ENCODE results near the gene SIX5. TPM values are rescaled to one million over a fixed set of nuclear protein-coding genes. Genes with fewer than 3 reads are reported as not detected.
A peak's percentile ranks its signal among the peaks of the same experiment; 100 is the strongest.

SIX5 gene
- polyA plus RNA-seq, 2 of the 4 experiments (the other 2 are of a cell fraction) = 8.9 to 24.7 TPM

- TF ChIP-seq, protein P1, sequence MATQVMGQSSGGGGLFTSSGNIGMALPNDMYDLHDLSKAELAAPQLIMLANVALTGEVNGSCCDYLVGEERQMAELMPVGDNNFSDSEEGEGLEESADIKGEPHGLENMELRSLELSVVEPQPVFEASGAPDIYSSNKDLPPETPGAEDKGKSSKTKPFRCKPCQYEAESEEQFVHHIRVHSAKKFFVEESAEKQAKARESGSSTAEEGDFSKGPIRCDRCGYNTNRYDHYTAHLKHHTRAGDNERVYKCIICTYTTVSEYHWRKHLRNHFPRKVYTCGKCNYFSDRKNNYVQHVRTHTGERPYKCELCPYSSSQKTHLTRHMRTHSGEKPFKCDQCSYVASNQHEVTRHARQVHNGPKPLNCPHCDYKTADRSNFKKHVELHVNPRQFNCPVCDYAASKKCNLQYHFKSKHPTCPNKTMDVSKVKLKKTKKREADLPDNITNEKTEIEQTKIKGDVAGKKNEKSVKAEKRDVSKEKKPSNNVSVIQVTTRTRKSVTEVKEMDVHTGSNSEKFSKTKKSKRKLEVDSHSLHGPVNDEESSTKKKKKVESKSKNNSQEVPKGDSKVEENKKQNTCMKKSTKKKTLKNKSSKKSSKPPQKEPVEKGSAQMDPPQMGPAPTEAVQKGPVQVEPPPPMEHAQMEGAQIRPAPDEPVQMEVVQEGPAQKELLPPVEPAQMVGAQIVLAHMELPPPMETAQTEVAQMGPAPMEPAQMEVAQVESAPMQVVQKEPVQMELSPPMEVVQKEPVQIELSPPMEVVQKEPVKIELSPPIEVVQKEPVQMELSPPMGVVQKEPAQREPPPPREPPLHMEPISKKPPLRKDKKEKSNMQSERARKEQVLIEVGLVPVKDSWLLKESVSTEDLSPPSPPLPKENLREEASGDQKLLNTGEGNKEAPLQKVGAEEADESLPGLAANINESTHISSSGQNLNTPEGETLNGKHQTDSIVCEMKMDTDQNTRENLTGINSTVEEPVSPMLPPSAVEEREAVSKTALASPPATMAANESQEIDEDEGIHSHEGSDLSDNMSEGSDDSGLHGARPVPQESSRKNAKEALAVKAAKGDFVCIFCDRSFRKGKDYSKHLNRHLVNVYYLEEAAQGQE (IDR thresholded peaks at IDR 0.05) = no peak
- TF ChIP-seq CHD4 (IDR thresholded peaks at IDR 0.05; ENCODE audit: borderline replicate concordance) = no peak
Observed at GRCh38 chr19:45767410-45767880, 1.6 kb downstream of the SIX5 start (continued).

DNA sequence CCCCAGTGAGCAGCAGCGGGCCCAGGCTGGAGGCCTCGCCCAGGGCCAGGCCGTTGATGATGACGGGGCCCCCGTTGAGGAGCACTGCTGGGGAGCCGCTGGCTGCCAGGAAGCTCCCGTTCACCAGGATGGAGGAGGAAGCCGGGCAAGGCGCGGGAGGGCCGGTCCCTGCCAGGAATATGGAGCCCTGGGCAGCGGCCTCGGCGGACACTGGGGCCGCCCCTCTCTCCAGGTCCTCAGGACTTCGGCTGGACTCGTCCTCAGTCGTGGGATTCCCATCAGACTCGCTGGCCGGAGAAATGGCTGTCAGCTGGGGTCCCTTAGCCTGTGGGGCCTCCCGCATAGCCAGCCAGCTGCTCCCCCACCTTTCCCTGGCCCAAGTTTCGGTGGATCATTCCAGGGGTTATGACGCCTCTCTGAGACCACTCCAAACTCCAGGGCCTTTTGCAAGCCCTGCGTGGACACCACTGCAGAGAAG lies 2.1 kb downstream of the SIX5 start:
- POLR2A ChIA-PET = interaction anchor here (1.1 to 4.5 kb wide), 6 partner anchors 26 to 96 kb away, joined by 3 to 68 read pairs (median 18); partner anchors contain the start of genes DMWD, FBXO46, QPCTL and SNRPD2
- no peak for TF ChIP-seq CBX2 (IDR thresholded peaks at IDR 0.05; ENCODE audit: borderline replicate concordance, low read depth)
- no peak for TF ChIP-seq FOXS1 (CRISPR knock-in tag; IDR thresholded peaks at IDR 0.05)
- TF ChIP-seq ESRRA (IDR thresholded peaks at IDR 0.05; ENCODE audit: borderline replicate concordance, low read length) = no peak
- TF ChIP-seq CHD2 (IDR thresholded peaks at IDR 0.05; ENCODE audit: low read length, partially characterized antibody) = no peak
- TF ChIP-seq HOXB5 (CRISPR knock-in tag; IDR thresholded peaks at IDR 0.05) = no peak
- ATAC-seq = no peak
- Histone ChIP-seq H3K4me1 (peaks cover 18% of the 10 kb centered on the region), H3K4me3 (peak overlapping the region; percentile 78), H3K9me3 (no peaks in the 10 kb centered on the region), H3K4me2 (peak overlapping the region; percentile 84), H3K27ac (peak overlapping the region; percentile 93 to 99)
- WGBS (ENCODE audit: missing lambda C conversion rate) = 80% methylated on average over 17 of the region's 24 CpGs
- no peak for FAIRE-seq
- no peak for DNase-seq (ENCODE audit: low read depth in 1 of 2, low spot score in 1 of 2)
- CTCF ChIA-PET = interaction anchor here (0.8 to 74.3 kb wide), 13 partner anchors 11 to 176 kb away, joined by 3 to 2204 read pairs (median 6); partner anchors contain the start of genes DMPK, DMWD, FBXO46 and QPCTL

GRCh38 chr19:45766296-45766868 lies 2.7 kb downstream of the SIX5 start:
- WGBS (ENCODE audit: missing lambda C conversion rate) = 97% methylated on average over 11 of the region's 17 CpGs
- DNase-seq (ENCODE audit: low read depth in 1 of 2, low spot score in 1 of 2) (no peak), ATAC-seq (no peak), FAIRE-seq (no peak)
- Histone ChIP-seq H3K9me3 (no peaks in the 10 kb centered on the region), H3K27ac (peak overlapping the region in 1 of 2 experiments; percentile 99; a peak in 3 of 6 replicates), H3K4me1 (peaks cover 18% of the 10 kb centered on the region), H3K4me2 (peak overlapping the region; percentile 84), H3K4me3 (peak overlapping the region; percentile 78; the same call in 1 of the 3 replicates)
- 0 out of 5 replicates have a peak, but pooled peaks of 1 of the 2 experiments have one; percentile 25 for TF ChIP-seq JUN (IDR thresholded peaks at IDR 0.05)
- TF ChIP-seq HOXB13 (CRISPR knock-in tag; IDR thresholded peaks at IDR 0.05; ENCODE audit: low read depth) = no peak
- no peak for TF ChIP-seq CHD4 (IDR thresholded peaks at IDR 0.05; ENCODE audit: borderline replicate concordance)
- ChIA-PET CTCF (interaction anchor here (0.9 to 74.3 kb wide), 7 partner anchors 10 to 175 kb away, joined by 3 to 2204 read pairs (median 43); partner anchors contain the start of genes DMPK, DMWD, QPCTL and RSPH6A), POLR2A (interaction anchor here (1.1 to 4.5 kb wide), 2 partner anchors 49 to 74 kb away, joined by 3 to 68 read pairs; partner anchors contain the start of genes QPCTL and SNRPD2)

DNA sequence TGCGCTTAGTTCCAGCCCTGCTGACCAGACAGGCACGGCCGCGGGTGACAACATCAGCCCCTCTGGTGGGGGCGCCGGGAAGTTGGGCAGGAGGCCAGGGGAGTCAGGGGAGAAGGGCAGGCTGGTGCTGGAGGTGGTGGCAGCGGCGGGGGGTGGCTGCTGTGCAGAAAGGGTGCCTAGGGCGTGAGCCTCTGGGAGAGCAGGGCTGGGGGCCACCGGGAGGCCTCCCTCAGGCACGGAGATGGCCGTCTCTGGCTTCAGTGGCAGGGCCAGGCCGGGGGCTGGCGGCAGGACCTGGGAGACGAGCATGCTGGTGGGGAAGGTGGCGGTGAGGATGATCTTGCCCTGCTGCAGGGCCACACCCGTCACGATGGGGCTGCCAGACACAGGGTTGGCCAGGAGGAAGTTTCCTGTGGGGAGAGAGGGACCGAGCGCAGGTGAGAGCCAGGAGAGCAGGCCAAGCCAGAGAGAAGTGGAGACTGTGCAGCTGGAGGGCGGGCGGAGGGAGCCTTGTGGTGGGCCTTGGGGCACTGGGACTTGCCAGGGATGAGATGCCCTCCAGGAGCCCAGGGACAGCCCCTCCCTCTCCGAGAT lies 3.3 kb downstream of the SIX5 start:
- ChIA-PET POLR2A (interaction anchor here (1.1 kb wide), 1 partner anchor 48 kb away, joined by 3 read pairs; no protein-coding TSS in a partner anchor), CTCF (interaction anchor here (1.3 to 74.3 kb wide), 4 partner anchors 10 to 73 kb away, joined by 3 to 2204 read pairs (median 108); partner anchors contain the start of genes DMPK, DMWD, QPCTL and RSPH6A)
- Histone ChIP-seq H3K4me1 (peaks cover 13% of the 10 kb centered on the region), H3K4me2 (no peak overlapping the region), H3K4me3 (no peak overlapping the region), H3K9me3 (no peaks in the 10 kb centered on the region), H3K27ac (peak overlapping the region in 1 of 2 experiments; percentile 99; a peak in 1 of 6 replicates)
- FAIRE-seq (no peak), DNase-seq (ENCODE audit: low read depth in 1 of 2, low spot score in 1 of 2) (no peak), ATAC-seq (no peak)
- no peak for TF ChIP-seq ZSCAN20 (CRISPR knock-in tag; IDR thresholded peaks at IDR 0.05)
- TF ChIP-seq FOSB (CRISPR knock-in tag; IDR thresholded peaks at IDR 0.05) = no peak
- TF ChIP-seq HDAC2 (IDR thresholded peaks at IDR 0.05) = no peak
- no peak for TF ChIP-seq EHMT2 (IDR thresholded peaks at IDR 0.05; ENCODE audit: low read depth)
- TF ChIP-seq RFX5 (IDR thresholded peaks at IDR 0.05) = no peak
- no peak for TF ChIP-seq BHLHE40 (IDR thresholded peaks at IDR 0.05; ENCODE audit: low read depth, low read length)
- WGBS (ENCODE audit: missing lambda C conversion rate) = 89% methylated on average over 23 of the region's 23 CpGs

All from A549 (cell line).